ENCODE results near the gene KBTBD7.

DNA sequence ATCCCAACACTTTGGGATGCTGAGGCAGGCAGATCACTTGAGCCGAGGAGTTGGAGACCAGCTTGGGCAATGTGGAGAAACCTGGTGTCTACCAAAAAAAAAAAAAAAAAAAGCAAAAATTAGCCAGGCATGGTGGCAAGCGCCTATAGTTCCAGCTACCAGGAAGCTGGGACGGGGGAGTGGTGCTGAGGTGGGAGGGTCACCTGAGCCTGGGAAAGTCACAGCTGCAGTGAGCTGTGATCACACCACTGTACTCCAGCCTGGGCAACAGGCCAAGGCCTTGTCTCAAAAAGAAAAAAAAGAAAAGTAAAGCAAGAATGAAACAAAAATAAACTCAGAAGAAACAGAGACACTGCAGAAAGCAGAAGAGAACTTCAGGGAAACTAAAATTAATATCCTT lies 37.4 kb upstream of the KBTBD7 start:
- TF ChIP-seq, protein P1, sequence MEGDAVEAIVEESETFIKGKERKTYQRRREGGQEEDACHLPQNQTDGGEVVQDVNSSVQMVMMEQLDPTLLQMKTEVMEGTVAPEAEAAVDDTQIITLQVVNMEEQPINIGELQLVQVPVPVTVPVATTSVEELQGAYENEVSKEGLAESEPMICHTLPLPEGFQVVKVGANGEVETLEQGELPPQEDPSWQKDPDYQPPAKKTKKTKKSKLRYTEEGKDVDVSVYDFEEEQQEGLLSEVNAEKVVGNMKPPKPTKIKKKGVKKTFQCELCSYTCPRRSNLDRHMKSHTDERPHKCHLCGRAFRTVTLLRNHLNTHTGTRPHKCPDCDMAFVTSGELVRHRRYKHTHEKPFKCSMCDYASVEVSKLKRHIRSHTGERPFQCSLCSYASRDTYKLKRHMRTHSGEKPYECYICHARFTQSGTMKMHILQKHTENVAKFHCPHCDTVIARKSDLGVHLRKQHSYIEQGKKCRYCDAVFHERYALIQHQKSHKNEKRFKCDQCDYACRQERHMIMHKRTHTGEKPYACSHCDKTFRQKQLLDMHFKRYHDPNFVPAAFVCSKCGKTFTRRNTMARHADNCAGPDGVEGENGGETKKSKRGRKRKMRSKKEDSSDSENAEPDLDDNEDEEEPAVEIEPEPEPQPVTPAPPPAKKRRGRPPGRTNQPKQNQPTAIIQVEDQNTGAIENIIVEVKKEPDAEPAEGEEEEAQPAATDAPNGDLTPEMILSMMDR (IDR thresholded peaks at IDR 0.05 in 2 of 3, conservative IDR thresholded peaks at IDR 0.05 in 1 of 3; ENCODE audit: borderline replicate concordance in 1 of 3, insufficient read depth in 1 of 3, low read depth in 2 of 3, low read length in 2 of 3) = no peak
- no peak for TF ChIP-seq EZH2 (IDR thresholded peaks at IDR 0.05)
- TF ChIP-seq, protein P2, sequence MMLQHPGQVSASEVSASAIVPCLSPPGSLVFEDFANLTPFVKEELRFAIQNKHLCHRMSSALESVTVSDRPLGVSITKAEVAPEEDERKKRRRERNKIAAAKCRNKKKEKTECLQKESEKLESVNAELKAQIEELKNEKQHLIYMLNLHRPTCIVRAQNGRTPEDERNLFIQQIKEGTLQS (IDR thresholded peaks at IDR 0.05) = no peak
- no peak for TF ChIP-seq FOSL1 (IDR thresholded peaks at IDR 0.05; ENCODE audit: low read depth)
- no peak for TF ChIP-seq POLR2AphosphoS5 (IDR thresholded peaks at IDR 0.05; ENCODE audit: low read depth, low read length)

Measured in HCT116 (cell line).